ENCODE measurements around the gene EXOC6B.

- TF ChIP-seq PATZ1 (CRISPR knock-in tag; IDR thresholded peaks at IDR 0.05; ENCODE audit: borderline replicate concordance) (no peak), ARNTL (CRISPR knock-in tag; IDR thresholded peaks at IDR 0.05; ENCODE audit: borderline replicate concordance, low read depth) (no peak), GLIS3 (CRISPR knock-in tag; IDR thresholded peaks at IDR 0.05) (peak; percentile 84; the same call in 1 of the 2 replicates), BACH2 (CRISPR knock-in tag; IDR thresholded peaks at IDR 0.05; ENCODE audit: borderline replicate concordance) (no peak), ZNF8 (CRISPR knock-in tag; IDR thresholded peaks at IDR 0.05) (no peak), SNAI2 (CRISPR knock-in tag; IDR thresholded peaks at IDR 0.05) (peak; percentile 96), OSR1 (CRISPR knock-in tag; IDR thresholded peaks at IDR 0.05) (no peak), ISL1 (CRISPR knock-in tag; IDR thresholded peaks at IDR 0.05) (no peak), ESRRG (CRISPR knock-in tag; IDR thresholded peaks at IDR 0.05) (no peak), TSHZ2 (CRISPR knock-in tag; IDR thresholded peaks at IDR 0.05) (no peak), PPARA (CRISPR knock-in tag; IDR thresholded peaks at IDR 0.05; ENCODE audit: borderline replicate concordance) (no peak), CREB5 (CRISPR knock-in tag; IDR thresholded peaks at IDR 0.05; ENCODE audit: low read depth) (no peak), CSDC2 (CRISPR knock-in tag; IDR thresholded peaks at IDR 0.05) (0 out of 2 replicates have a peak, but pooled peaks have one; percentile 23)
These were observed 555.1 kb downstream of the EXOC6B start for GRCh38 chr2:72270556-72271275.

Measured in SK-N-SH treated with all-trans-retinoic acid at 6 μM for 48 hours (cell line).